ENCODE measurements around the gene MAP4. TPM values are rescaled to one million over a fixed set of nuclear protein-coding genes. Genes with fewer than 3 reads are reported as not detected.

Gene MAP4
- polyA plus RNA-seq, 1 donor from 2014 or later = 186 TPM

Small RNA genes lying within 50 kb of the gene (small RNA-seq; reads per million reads assigned to genes)
- gene AC124916.2 (0 reads per million in 3 experiments), gene MIR1226 (85.0 to 212 (median 187) reads per million in 3 experiments), gene RF00019 (0 to 1.2 (median 0) reads per million in 3 experiments), gene RF02271 (0 reads per million in 3 experiments)

Other genes starting within 250 kb of the MAP4 start
- gene SMARCC1, start 234.5 kb downstream of the MAP4 start, polyA plus RNA-seq = 29.4 and 31.9 TPM in 2 replicates
- 101 and 115 TPM in 2 replicates for gene DHX30, start 213.3 kb downstream of the MAP4 start, polyA plus RNA-seq
- gene CDC25A, start 172.0 kb upstream of the MAP4 start, polyA plus RNA-seq = 9.8 and 12.3 TPM in 2 replicates
- not detected in 2 replicates for gene CAMP, start 207.1 kb upstream of the MAP4 start, polyA plus RNA-seq
- 19.4 and 28.5 TPM in 2 replicates for gene ZNF589, start 224.7 kb upstream of the MAP4 start, polyA plus RNA-seq